Parathyroid adenoma (tissue), 2 donors: ENCODE measurements around the gene AKAP5.

Experiments
- H2AFZ ChIP-seq: fragments of 300-600 bp; sonication (generic); one replicate; pipeline ENCODE4 v1.7.0; 2017; ENCODE audit warnings: antibody characterized with exemption, mild to moderate bottlenecking
- H3K27ac ChIP-seq: fragments of 300-600 bp; sonication (generic); one replicate; pipeline ENCODE4 v1.7.0; 2017
- H3K27me3 ChIP-seq: fragments of 300-600 bp; sonication (generic); one replicate; pipeline ENCODE4 v1.7.0; 2017; ENCODE audit warnings: low read length; ENCODE audit not compliant: control insufficient read depth, insufficient read depth
- H3K36me3 ChIP-seq: fragments of 300-600 bp; sonication (generic); one replicate; pipeline ENCODE4 v1.7.0; 2017; ENCODE audit warnings: low read length; ENCODE audit not compliant: control insufficient read depth, insufficient read depth
- H3K4me1 ChIP-seq: fragments of 300-600 bp; sonication (generic); one replicate; pipeline ENCODE4 v1.7.0; 2017; ENCODE audit warnings: control low read depth
- H3K4me2 ChIP-seq: fragments of 300-600 bp; sonication (generic); one replicate; pipeline ENCODE4 v1.7.0; 2017; ENCODE audit warnings: low read length
- H3K4me3 ChIP-seq: fragments of 300-600 bp; sonication (generic); one replicate; pipeline ENCODE4 v1.7.0; 2017; ENCODE audit warnings: low read depth, low read length
- H3K79me2 ChIP-seq: fragments of 300-600 bp; sonication (generic); one replicate; pipeline ENCODE4 v1.7.0; 2017; ENCODE audit warnings: control low read depth
- H3K9ac ChIP-seq: fragments of 300-600 bp; sonication (generic); one replicate; pipeline ENCODE4 v1.7.0; 2017; ENCODE audit warnings: mild to moderate bottlenecking
- H3K9me3 ChIP-seq: fragments of 300-600 bp; sonication (generic); one replicate; pipeline ENCODE4 v1.7.0; 2017; ENCODE audit warnings: low read length; ENCODE audit not compliant: control insufficient read depth
- CTCF ChIP-seq: fragments of 300-600 bp; sonication (generic); IDR thresholded peaks from one replicate; pipeline ENCODE4 v1.7.0; 2017; ENCODE audit warnings: antibody characterized with exemption, mild to moderate bottlenecking
- donor health status: primary hyperparathyroidism.

AKAP5 gene

GRCh38 chr14:64518229-64518628 lies 52.9 kb downstream of the AKAP5 start:
- no peaks in the 10 kb centered on the region for H3K9me3 ChIP-seq
- peak overlapping the region; percentile 15 for H3K4me2 ChIP-seq
- no peak overlapping the region for H3K9ac ChIP-seq
- H3K4me1 ChIP-seq, result peaks cover 7% of the 10 kb centered on the region
- TF ChIP-seq CTCF, result no peak
- H3K36me3 ChIP-seq, result no peaks in the 10 kb centered on the region
- peak overlapping the region; percentile 52 for H3K27ac ChIP-seq
- no peak overlapping the region for H2AFZ ChIP-seq
- peaks cover 20% of the 10 kb centered on the region for H3K79me2 ChIP-seq
- no peaks in the 10 kb centered on the region for H3K27me3 ChIP-seq
- peak overlapping the region; percentile 2 for H3K4me3 ChIP-seq

- Histone ChIP-seq H3K9ac (no peak overlapping the region), H2AFZ (no peak overlapping the region), H3K4me2 (no peak overlapping the region), H3K27me3 (no peaks in the 10 kb centered on the region), H3K27ac (no peak overlapping the region), H3K4me3 (no peak overlapping the region), H3K9me3 (no peaks in the 10 kb centered on the region), H3K36me3 (no peaks in the 10 kb centered on the region), H3K4me1 (peaks cover 7% of the 10 kb centered on the region), H3K79me2 (peaks cover 17% of the 10 kb centered on the region)
- TF ChIP-seq CTCF, result no peak
Observed at GRCh38 chr14:64520699-64521098, 55.4 kb downstream of the AKAP5 start.

GRCh38 chr14:64522591-64523355 lies 57.5 kb downstream of the AKAP5 start:
- Histone ChIP-seq H3K4me1 (peaks cover 7% of the 10 kb centered on the region), H3K27me3 (no peaks in the 10 kb centered on the region), H3K27ac (no peak overlapping the region), H2AFZ (no peak overlapping the region), H3K9me3 (no peaks in the 10 kb centered on the region), H3K79me2 (peaks cover 10% of the 10 kb centered on the region), H3K4me3 (no peak overlapping the region), H3K4me2 (no peak overlapping the region), H3K9ac (no peak overlapping the region), H3K36me3 (no peaks in the 10 kb centered on the region)
- TF ChIP-seq CTCF, result no peak
